ENCODE measurements around the gene COCH. TPM values are rescaled to one million over a fixed set of nuclear protein-coding genes. Genes with fewer than 3 reads are reported as not detected.
A peak's percentile ranks its signal among the peaks of the same experiment; 100 is the strongest.

Gene COCH
- total RNA-seq, 1 experiment from 2014 or later, result 9.4 TPM

GRCh38 chr14:30875788-30876053 lies 1.4 kb downstream of the COCH start:
- ChIA-PET POLR2A (interaction anchor here (0.5 to 0.6 kb wide), 2 partner anchors 304 to 1083 kb away, joined by 4 to 5 read pairs; no protein-coding TSS in a partner anchor), CTCF (no interaction called here)
- Mint-ChIP-seq H3K4me1 (peaks cover 30% of the 10 kb centered on the region), H3K9me3 (no peaks in the 10 kb centered on the region), H3K4me3 (peak overlapping the region; percentile 64), H3K36me3 (no peaks in the 10 kb centered on the region), H3K27me3 (ENCODE audit: low read depth) (peaks cover 52% of the 10 kb centered on the region), H3K27ac (no peak overlapping the region)
- DNase-seq (ENCODE audit: low spot score), result no peak
- ATAC-seq, result peak; percentile 2
- no peak for TF ChIP-seq ATF3 (CRISPR knock-in tag; conservative IDR thresholded peaks at IDR 0.05)
- no peak for TF ChIP-seq E2F1 (CRISPR knock-in tag; IDR thresholded peaks at IDR 0.05)
- TF ChIP-seq ELF4 (CRISPR knock-in tag; IDR thresholded peaks at IDR 0.05; ENCODE audit: low read depth), result no peak
- no peak for TF ChIP-seq FOXJ3 (CRISPR knock-in tag; IDR thresholded peaks at IDR 0.05; ENCODE audit: borderline replicate concordance)
- no peak for TF ChIP-seq ZNF423 (CRISPR knock-in tag; IDR thresholded peaks at IDR 0.05)
- TF ChIP-seq CREM (CRISPR knock-in tag; IDR thresholded peaks at IDR 0.05), result no peak
- no peak for TF ChIP-seq CTCF (IDR thresholded peaks at IDR 0.05)

- TF ChIP-seq GRHL2 (CRISPR knock-in tag; IDR thresholded peaks at IDR 0.05; ENCODE audit: insufficient replicate concordance, severe bottlenecking) (no peak), ZNF263 (CRISPR knock-in tag; IDR thresholded peaks at IDR 0.05; ENCODE audit: low read depth) (no peak), SMAD4 (CRISPR knock-in tag; IDR thresholded peaks at IDR 0.05) (no peak), FOXK1 (CRISPR knock-in tag; IDR thresholded peaks at IDR 0.05) (no peak), ZSCAN18 (CRISPR knock-in tag; IDR thresholded peaks at IDR 0.05) (no peak), ARID4B (CRISPR knock-in tag; IDR thresholded peaks at IDR 0.05; ENCODE audit: borderline replicate concordance) (no peak), MLX (CRISPR knock-in tag; IDR thresholded peaks at IDR 0.05) (no peak), ESRRA (CRISPR knock-in tag; IDR thresholded peaks at IDR 0.05; ENCODE audit: borderline replicate concordance) (no peak), ZNF121 (CRISPR knock-in tag; IDR thresholded peaks at IDR 0.05) (no peak), JAZF1 (CRISPR knock-in tag; IDR thresholded peaks at IDR 0.05) (no peak), ZNF396 (CRISPR knock-in tag; IDR thresholded peaks at IDR 0.05; ENCODE audit: borderline replicate concordance) (no peak), NR1H2 (CRISPR knock-in tag; IDR thresholded peaks at IDR 0.05) (no peak), ZNF317 (CRISPR knock-in tag; IDR thresholded peaks at IDR 0.05; ENCODE audit: borderline replicate concordance, low read depth) (no peak), E2F1 (CRISPR knock-in tag; IDR thresholded peaks at IDR 0.05) (no peak)
- no peak overlapping the region for H3K4me3 Mint-ChIP-seq
- ATAC-seq (no peak), DNase-seq (ENCODE audit: low spot score) (no peak)
- H3K36me3 Mint-ChIP-seq, result no peaks in the 10 kb centered on the region
- H3K27ac Mint-ChIP-seq, result no peak overlapping the region
- peaks cover 21% of the 10 kb centered on the region for H3K4me1 Mint-ChIP-seq
- no peaks in the 10 kb centered on the region for H3K9me3 Mint-ChIP-seq
- ChIA-PET POLR2A (no interaction called here), CTCF (no interaction called here)
- peaks cover 52% of the 10 kb centered on the region for H3K27me3 Mint-ChIP-seq (ENCODE audit: low read depth)
These were observed 2.3 kb downstream of the COCH start for GRCh38 chr14:30876692-30877091.

Data from WTC11 (cell line).